ENCODE results near the gene GLI3.

DNA sequence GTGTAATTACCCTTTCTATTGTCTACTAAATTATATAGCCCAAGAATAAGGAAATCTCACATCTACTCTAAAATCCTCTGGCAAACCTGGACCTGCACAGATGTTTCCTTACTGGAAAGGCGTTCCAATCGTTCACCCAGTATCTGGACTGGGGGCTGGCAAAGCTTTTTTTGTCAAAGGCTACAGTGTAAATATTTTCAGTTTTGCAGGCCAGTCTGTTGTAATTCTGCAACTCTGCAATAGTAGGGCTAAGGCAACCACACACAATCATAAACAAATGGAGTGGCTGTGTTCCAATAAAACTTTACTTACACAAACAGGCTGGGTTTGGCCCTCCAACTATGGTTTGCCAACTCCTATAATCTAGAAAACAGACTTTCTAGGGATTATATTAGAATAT lies 56.2 kb downstream of the GLI3 start:
- TF ChIP-seq, protein P1, sequence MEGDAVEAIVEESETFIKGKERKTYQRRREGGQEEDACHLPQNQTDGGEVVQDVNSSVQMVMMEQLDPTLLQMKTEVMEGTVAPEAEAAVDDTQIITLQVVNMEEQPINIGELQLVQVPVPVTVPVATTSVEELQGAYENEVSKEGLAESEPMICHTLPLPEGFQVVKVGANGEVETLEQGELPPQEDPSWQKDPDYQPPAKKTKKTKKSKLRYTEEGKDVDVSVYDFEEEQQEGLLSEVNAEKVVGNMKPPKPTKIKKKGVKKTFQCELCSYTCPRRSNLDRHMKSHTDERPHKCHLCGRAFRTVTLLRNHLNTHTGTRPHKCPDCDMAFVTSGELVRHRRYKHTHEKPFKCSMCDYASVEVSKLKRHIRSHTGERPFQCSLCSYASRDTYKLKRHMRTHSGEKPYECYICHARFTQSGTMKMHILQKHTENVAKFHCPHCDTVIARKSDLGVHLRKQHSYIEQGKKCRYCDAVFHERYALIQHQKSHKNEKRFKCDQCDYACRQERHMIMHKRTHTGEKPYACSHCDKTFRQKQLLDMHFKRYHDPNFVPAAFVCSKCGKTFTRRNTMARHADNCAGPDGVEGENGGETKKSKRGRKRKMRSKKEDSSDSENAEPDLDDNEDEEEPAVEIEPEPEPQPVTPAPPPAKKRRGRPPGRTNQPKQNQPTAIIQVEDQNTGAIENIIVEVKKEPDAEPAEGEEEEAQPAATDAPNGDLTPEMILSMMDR (conservative IDR thresholded peaks at IDR 0.05; ENCODE audit: low read length): no peak
- TF ChIP-seq EZH2phosphoT487 (IDR thresholded peaks at IDR 0.05; ENCODE audit: borderline replicate concordance): no peak

All from Loucy (cell line).